Naive B cell (primary cell): Measurements from ENCODE around the gene SIGLEC10. TPM values are rescaled to one million over a fixed set of nuclear protein-coding genes. Genes with fewer than 3 reads are reported as not detected.

Experiments used
- ATAC-seq, 2 donors: fragments of 150-1000 bp; cut with Tn5 transposase; 2 replicates each; pipeline ENCODE4 v1.10.0; 2021; ENCODE audit warnings: low read depth in 2 of 2, mild to moderate bottlenecking in 2 of 2, moderate library complexity in 2 of 2
- DNase-seq: peaks from one replicate; pipeline ENCODE4 v3.0.0; 2022
- H3K27ac Mint-ChIP-seq, 6 donors: one replicate each; pipeline ENCODE4 v1.8.0; 2020 to 2022; ENCODE audit warnings: mild to moderate bottlenecking in 6 of 6, mixed read lengths in 6 of 6, moderate library complexity in 5 of 6, inconsistent platforms in 2 of 6
- H3K27me3 Mint-ChIP-seq, 3 donors: one replicate each; pipeline ENCODE4 v1.8.0; 2021 to 2022; ENCODE audit warnings: mixed read lengths in 3 of 3, mild to moderate bottlenecking in 1 of 3
- H3K36me3 Mint-ChIP-seq, 2 donors: one replicate each; pipeline ENCODE4 v1.8.0; 2020 to 2022; ENCODE audit warnings: mixed read lengths in 2 of 2, inconsistent platforms in 1 of 2, mild to moderate bottlenecking in 1 of 2
- H3K4me1 Mint-ChIP-seq, 3 donors: one replicate each; pipeline ENCODE4 v1.8.0; 2020 to 2022; ENCODE audit warnings: mixed read lengths in 3 of 3, inconsistent platforms in 1 of 3, mild to moderate bottlenecking in 1 of 3, moderate library complexity in 1 of 3
- H3K4me3 Mint-ChIP-seq, 8 donors: one replicate each; pipeline ENCODE4 v1.8.0; 2020 to 2022; ENCODE audit warnings: mild to moderate bottlenecking in 8 of 8, mixed read lengths in 8 of 8, moderate library complexity in 8 of 8, inconsistent platforms in 2 of 8
- H3K9me3 Mint-ChIP-seq, 7 donors: one replicate each; pipeline ENCODE4 v1.8.0; 2020 to 2022; ENCODE audit warnings: mixed read lengths in 7 of 7, mild to moderate bottlenecking in 5 of 7, inconsistent platforms in 2 of 7, moderate library complexity in 1 of 7
- polyA plus RNA-seq, 6 donors: library from polyadenylated mRNA; unstranded; fragments of 300-500 nt; fragmentation: Illumina TruSeq; gene quantifications; one replicate each; pipeline ENCODE4 v1.2.3, GENCODE V29; 2021; ENCODE audit warnings: low read depth in 6 of 6

SIGLEC10 gene
- polyA plus RNA-seq, 6 donors from 2014 or later: 43.9 to 75.2 (median 55.8) TPM

DNA sequence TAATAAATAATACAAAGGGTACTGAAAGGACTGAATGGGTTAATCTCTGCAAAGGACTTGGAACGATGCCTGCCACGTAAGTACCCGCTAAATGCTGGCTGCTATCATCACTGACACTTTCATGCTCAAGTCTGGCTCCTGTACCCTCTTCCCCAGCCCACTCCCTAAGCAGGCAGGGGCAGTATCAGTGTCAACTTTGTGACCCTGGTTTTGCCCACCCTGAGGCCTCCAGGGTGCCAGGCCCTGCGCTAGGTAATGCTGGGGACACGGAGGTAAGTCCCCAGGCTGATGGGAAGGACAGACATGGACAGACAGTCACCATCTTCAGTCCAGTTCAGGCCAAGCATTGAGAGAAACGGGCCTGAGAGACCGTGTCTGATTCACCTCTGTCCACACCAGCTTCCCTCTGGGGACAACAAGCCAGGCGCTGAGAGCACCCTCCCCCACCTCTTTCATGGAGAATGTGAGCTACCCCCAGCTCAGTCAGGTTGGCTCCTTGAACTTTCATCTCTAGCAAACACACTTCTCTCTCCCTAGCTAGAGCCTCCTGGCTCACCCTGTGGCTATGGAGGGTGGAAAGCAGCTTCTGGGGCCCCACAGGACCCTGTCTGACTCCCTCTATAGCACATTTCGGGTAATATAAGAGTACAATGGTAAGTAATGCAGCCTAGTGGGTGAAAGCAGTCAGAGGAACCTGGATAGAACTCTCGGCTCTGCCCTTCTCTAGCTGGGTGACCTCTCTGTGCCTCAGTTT is 52.1 kb downstream of the SIGLEC10 start:
- H3K4me3 Mint-ChIP-seq: peak overlapping the region; percentile 91 to 99 (median 97)
- H3K27ac Mint-ChIP-seq: peak overlapping the region; percentile 95 to 99 (median 98)
- no peaks in the 10 kb centered on the region for H3K36me3 Mint-ChIP-seq
- DNase-seq: peak; percentile 23
- no peaks in the 10 kb centered on the region for H3K9me3 Mint-ChIP-seq
- peak; percentile 20 to 23 for ATAC-seq
- H3K4me1 Mint-ChIP-seq: peaks cover 43 to 68% (median 63%) of the 10 kb centered on the region in 3 donors
- H3K27me3 Mint-ChIP-seq: no peaks in the 10 kb centered on the region

- peak overlapping the region in 6 of 8 donors; percentile 1 to 88 (median 42) for H3K4me3 Mint-ChIP-seq
- no peak for ATAC-seq
- peaks cover 43 to 68% (median 64%) of the 10 kb centered on the region in 3 donors for H3K4me1 Mint-ChIP-seq
These were observed 53.0 kb downstream of the SIGLEC10 start for GRCh38 chr19:51364200-51365106.

GRCh38 chr19:51361239-51361638 is 56.2 kb downstream of the SIGLEC10 start:
- no peaks in the 10 kb centered on the region for H3K36me3 Mint-ChIP-seq

More at GRCh38 chr19:51364200-51365106, 53.0 kb downstream of the SIGLEC10 start:
- H3K9me3 Mint-ChIP-seq: no peaks in the 10 kb centered on the region
- H3K36me3 Mint-ChIP-seq: no peaks in the 10 kb centered on the region
- H3K27me3 Mint-ChIP-seq: no peaks in the 10 kb centered on the region
- DNase-seq: no peak
- peak overlapping the region in 2 of 6 donors; percentile 53 to 66 for H3K27ac Mint-ChIP-seq

More at GRCh38 chr19:51361239-51361638, 56.2 kb downstream of the SIGLEC10 start:
- H3K9me3 Mint-ChIP-seq: peaks cover 0 to 1% (median 0%) of the 10 kb centered on the region in 7 donors
- peaks cover 36 to 55% (median 45%) of the 10 kb centered on the region in 3 donors for H3K4me1 Mint-ChIP-seq
- no peaks in the 10 kb centered on the region for H3K27me3 Mint-ChIP-seq
- no peak for ATAC-seq
- no peak overlapping the region for H3K4me3 Mint-ChIP-seq
- DNase-seq: no peak
- H3K27ac Mint-ChIP-seq: no peak overlapping the region

Other genes with a start within 250 kb of the SIGLEC10 start
- gene CD33, start 192.6 kb downstream of the SIGLEC10 start, polyA plus RNA-seq: 1 to 10 TPM in 1 of 6 donors, under 1 TPM in 3, not detected in 2; 0.60 to 3.6 (median 0.85) TPM
- gene SIGLECL1, start 166.6 kb downstream of the SIGLEC10 start, polyA plus RNA-seq: not detected
- gene IGLON5, start 106.0 kb downstream of the SIGLEC10 start, polyA plus RNA-seq: not detected
- 1 to 10 TPM in 2 of 6 donors, under 1 TPM in 3, not detected in 1; 0.40 to 1.3 (median 0.84) TPM for gene VSIG10L, start 75.5 kb downstream of the SIGLEC10 start, polyA plus RNA-seq
- gene ETFB, start 51.3 kb downstream of the SIGLEC10 start, polyA plus RNA-seq: 100 to 1,000 TPM in 3 of 6 donors, 10 to 100 TPM in 3; 72.7 to 167 (median 101) TPM
- gene CLDND2, start 48.6 kb downstream of the SIGLEC10 start, polyA plus RNA-seq: 1 to 10 TPM in 1 of 6 donors, under 1 TPM in 1, not detected in 4; 0.46 to 1.2 TPM
- gene NKG7, start 45.0 kb downstream of the SIGLEC10 start, polyA plus RNA-seq: 10 to 100 TPM in 1 of 6 donors, 1 to 10 TPM in 5; 4.3 to 12.6 (median 7.2) TPM
- under 1 TPM in 1 of 6 donors, not detected in 5; 0.34 TPM for gene LIM2, start 29.7 kb downstream of the SIGLEC10 start, polyA plus RNA-seq
- not detected for gene C19orf84, start 27.1 kb downstream of the SIGLEC10 start, polyA plus RNA-seq
- not detected for gene SIGLEC8, start 40.8 kb upstream of the SIGLEC10 start, polyA plus RNA-seq
- not detected for gene CEACAM18, start 60.9 kb upstream of the SIGLEC10 start, polyA plus RNA-seq
- gene SIGLEC12, start 84.2 kb upstream of the SIGLEC10 start, polyA plus RNA-seq: under 1 TPM in 1 of 6 donors, not detected in 5; 0.28 TPM
- gene SIGLEC6, start 114.0 kb upstream of the SIGLEC10 start, polyA plus RNA-seq: 1 to 10 TPM in 3 of 6 donors, under 1 TPM in 2, not detected in 1; 0.72 to 1.9 (median 1.2) TPM
- 1 to 10 TPM in 5 of 6 donors, under 1 TPM in 1; 0.94 to 5.1 (median 3.1) TPM for gene ZNF175, start 153.6 kb upstream of the SIGLEC10 start, polyA plus RNA-seq
- 1 to 10 TPM in 1 of 6 donors, not detected in 5; 3.7 TPM for gene SIGLEC5, start 212.8 kb upstream of the SIGLEC10 start, polyA plus RNA-seq
- 10 to 100 TPM; 14.3 to 27.2 (median 19.9) TPM for gene SIGLEC14, start 229.2 kb upstream of the SIGLEC10 start, polyA plus RNA-seq